ENCODE results near the gene KCNA2. TPM values are rescaled to one million over a fixed set of nuclear protein-coding genes. Genes with fewer than 3 reads are reported as not detected.

Gene KCNA2
- total and polyA plus RNA-seq, 5 donors from 2014 or later: 0.50 to 5.8 (median 0.64) TPM

DNA sequence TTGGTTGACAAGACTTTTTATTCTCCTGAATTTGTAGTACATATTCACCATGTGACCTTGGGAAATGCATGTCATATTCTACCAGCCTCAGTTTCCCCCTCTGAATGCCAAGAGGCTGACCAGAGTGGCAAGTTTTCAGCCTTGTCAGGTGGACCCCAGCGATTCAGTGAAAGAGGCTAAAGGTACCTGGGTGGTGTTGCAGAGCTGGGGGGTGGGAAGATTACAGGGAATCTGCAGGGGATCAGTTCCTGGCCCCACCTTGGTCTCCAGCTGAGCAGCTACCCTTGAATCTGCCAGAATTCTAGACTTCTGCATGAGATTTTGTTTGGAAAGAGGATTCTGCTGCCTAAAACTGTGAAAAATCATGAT is 27.9 kb upstream of the KCNA2 start:
- H3K36me3 ChIP-seq (ENCODE audit: control insufficient read depth, insufficient read depth, low read length): no peaks in the 10 kb centered on the region
- no peaks in the 10 kb centered on the region for H3K27me3 ChIP-seq (ENCODE audit: control insufficient read depth, insufficient read depth, low read length)
- H3K4me3 Mint-ChIP-seq: peak overlapping the region; percentile 5 to 68 (median 54)
- ATAC-seq (ENCODE audit: low read depth in 2 of 2): no peak
- no peaks in the 10 kb centered on the region for H3K36me3 Mint-ChIP-seq
- peak overlapping the region; percentile 17 for H3K4me3 ChIP-seq (ENCODE audit: low read depth, low read length)
- H3K4me1 Mint-ChIP-seq: peaks cover 10 to 66% (median 54%) of the 10 kb centered on the region in 4 donors
- H3K9me3 ChIP-seq (ENCODE audit: control insufficient read depth in 2 of 2, low read length in 2 of 2): no peaks in the 10 kb centered on the region
- DNase-seq: no peak
- peak overlapping the region; percentile 80 for H3K27ac ChIP-seq (ENCODE audit: insufficient read depth, low read length, poor library complexity, severe bottlenecking)
- no peaks in the 10 kb centered on the region for H3K9me3 Mint-ChIP-seq
- H3K27me3 Mint-ChIP-seq: no peaks in the 10 kb centered on the region
- H3K27ac Mint-ChIP-seq: peak overlapping the region in 2 of 3 donors; percentile 96 to 97
- H3K4me1 ChIP-seq (ENCODE audit: control insufficient read depth, insufficient read depth, low read length, poor library complexity, severe bottlenecking): peaks cover 96% of the 10 kb centered on the region

DNA sequence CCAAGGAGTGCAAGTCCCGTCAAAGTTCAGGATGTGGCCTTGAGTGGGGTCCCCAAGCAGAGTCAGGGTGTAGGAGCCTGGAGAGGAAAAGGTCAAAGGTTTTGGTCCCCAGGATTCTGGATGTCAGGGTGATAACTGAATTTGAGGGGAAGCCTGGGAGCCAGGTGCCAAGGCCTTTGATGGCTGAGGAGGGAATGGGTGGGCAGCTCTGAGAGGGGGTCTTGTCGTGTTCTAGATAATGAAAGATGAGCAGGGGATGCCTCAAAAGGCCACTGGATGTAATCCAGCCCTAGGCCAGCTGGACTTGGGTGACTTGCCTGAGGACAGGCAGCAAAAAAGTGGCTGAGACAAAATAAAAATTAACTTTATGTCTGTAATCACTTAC is 27.5 kb upstream of the KCNA2 start:
- H3K27me3 ChIP-seq (ENCODE audit: control insufficient read depth, insufficient read depth, low read length): no peaks in the 10 kb centered on the region
- no peak for ATAC-seq (ENCODE audit: low read depth in 2 of 2)
- Mint-ChIP-seq H3K9me3 (no peaks in the 10 kb centered on the region), H3K4me3 (peak overlapping the region in 2 of 4 donors; percentile 16 to 68), H3K4me1 (peaks cover 8 to 65% (median 51%) of the 10 kb centered on the region in 4 donors), H3K36me3 (no peaks in the 10 kb centered on the region), H3K27ac (peak overlapping the region in 1 of 3 donors; percentile 96), H3K27me3 (no peaks in the 10 kb centered on the region)
- H3K4me1 ChIP-seq (ENCODE audit: control insufficient read depth, insufficient read depth, low read length, poor library complexity, severe bottlenecking): peaks cover 95% of the 10 kb centered on the region
- no peak for DNase-seq
- H3K27ac ChIP-seq (ENCODE audit: insufficient read depth, low read length, poor library complexity, severe bottlenecking): peak overlapping the region; percentile 80
- no peaks in the 10 kb centered on the region for H3K9me3 ChIP-seq (ENCODE audit: control insufficient read depth in 2 of 2, low read length in 2 of 2)
- H3K4me3 ChIP-seq (ENCODE audit: low read depth, low read length): peak overlapping the region; percentile 46
- no peaks in the 10 kb centered on the region for H3K36me3 ChIP-seq (ENCODE audit: control insufficient read depth, insufficient read depth, low read length)

DNA sequence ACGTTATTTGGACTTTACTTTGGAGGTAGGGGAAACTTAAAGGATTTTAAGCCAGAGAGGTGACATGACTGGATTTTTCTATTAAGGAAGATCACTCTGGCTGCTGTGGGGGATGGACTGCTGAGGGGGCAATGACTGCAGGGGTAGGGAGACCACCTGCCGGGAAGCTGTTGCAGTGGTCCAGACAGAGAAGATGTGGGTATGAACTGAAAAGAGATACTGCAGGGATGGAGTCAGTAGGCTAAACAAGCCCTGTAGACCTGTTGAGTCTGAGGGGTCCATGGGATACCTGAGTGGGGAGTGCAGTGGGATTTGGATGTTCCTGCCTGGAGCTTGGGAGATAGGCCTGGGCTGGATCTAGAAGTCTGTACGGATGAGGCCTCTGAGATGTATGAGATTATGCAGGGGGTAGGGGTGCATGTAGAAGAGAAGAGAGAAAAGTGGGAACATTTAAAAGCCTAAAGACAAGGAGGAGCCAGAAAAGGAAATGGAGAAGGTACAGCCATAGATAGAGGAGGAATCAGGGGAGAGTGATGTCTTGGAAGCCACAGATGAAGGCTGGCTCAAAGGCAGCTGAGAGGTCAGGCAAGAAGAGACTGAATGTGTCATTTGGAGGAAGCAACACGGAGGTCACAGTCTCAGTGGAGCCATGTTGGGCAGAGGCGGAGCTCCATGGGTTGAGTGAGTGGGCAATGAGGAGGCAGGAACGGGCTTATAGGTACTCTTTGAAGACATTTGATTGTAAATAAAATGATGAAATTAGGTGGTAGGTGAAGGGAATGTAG is 25.9 kb upstream of the KCNA2 start:
- H3K4me1 Mint-ChIP-seq: peaks cover 6 to 65% (median 44%) of the 10 kb centered on the region in 4 donors
- DNase-seq: no peak

DNA sequence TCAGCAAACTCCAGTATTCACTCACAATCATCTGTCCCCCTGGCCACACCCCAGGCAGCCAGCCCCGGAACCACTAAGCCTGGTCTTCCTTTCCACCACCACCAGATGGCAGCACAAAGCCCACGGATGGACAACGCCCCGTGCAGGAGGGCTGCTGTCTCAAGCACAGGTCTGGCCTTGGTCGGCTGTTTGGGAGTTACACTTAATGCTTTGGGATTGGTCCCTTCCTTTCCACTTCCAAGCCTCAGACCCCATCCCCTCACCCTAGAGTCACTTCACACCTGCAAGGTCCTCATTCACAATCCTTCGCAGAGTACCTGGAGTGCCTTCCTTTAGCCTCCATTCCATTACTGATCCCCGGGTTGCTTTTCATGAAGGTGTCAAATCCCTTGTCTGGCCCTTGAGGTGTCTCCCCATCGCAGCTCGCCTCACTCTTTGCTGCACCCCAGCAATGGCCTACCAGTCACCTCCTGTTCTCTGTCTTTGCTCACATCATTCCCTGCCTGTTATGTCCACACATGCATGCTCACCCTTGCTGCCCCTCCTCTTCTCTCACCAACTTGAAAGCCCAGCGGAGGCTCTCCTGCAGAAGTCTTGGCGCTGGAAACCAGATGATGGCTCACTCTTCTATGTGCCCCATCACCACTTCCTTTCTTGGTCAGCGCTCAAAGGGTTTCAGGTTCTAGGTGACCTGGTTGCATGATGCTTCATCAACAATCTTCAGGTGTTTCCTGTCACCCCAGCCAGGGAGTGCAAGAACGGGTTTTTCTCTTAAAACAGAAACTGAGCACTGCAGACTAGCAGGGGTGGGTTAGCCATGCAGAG is 24.9 kb upstream of the KCNA2 start:
- DNase-seq (peak; percentile 75 to 96 (median 86)), ATAC-seq (ENCODE audit: low read depth in 2 of 2) (peak; percentile 79 to 85)
- peak overlapping the region; percentile 80 for H3K27ac ChIP-seq (ENCODE audit: insufficient read depth, low read length, poor library complexity, severe bottlenecking)
- peak overlapping the region; percentile 82 for H3K4me3 ChIP-seq (ENCODE audit: low read depth, low read length)
- no peaks in the 10 kb centered on the region for H3K27me3 ChIP-seq (ENCODE audit: control insufficient read depth, insufficient read depth, low read length)
- H3K9me3 ChIP-seq (ENCODE audit: control insufficient read depth in 2 of 2, low read length in 2 of 2): no peaks in the 10 kb centered on the region
- no peaks in the 10 kb centered on the region for H3K36me3 ChIP-seq (ENCODE audit: control insufficient read depth, insufficient read depth, low read length)
- Mint-ChIP-seq H3K27ac (no peak overlapping the region), H3K27me3 (no peaks in the 10 kb centered on the region), H3K4me3 (no peak overlapping the region), H3K4me1 (peaks cover 4 to 66% (median 42%) of the 10 kb centered on the region in 4 donors), H3K9me3 (no peaks in the 10 kb centered on the region), H3K36me3 (peaks cover 3% of the 10 kb centered on the region)
- H3K4me1 ChIP-seq (ENCODE audit: control insufficient read depth, insufficient read depth, low read length, poor library complexity, severe bottlenecking): peaks cover 75% of the 10 kb centered on the region

More for the DNA sequence above, 25.9 kb upstream of the KCNA2 start:
- H3K36me3 ChIP-seq (ENCODE audit: control insufficient read depth, insufficient read depth, low read length): no peaks in the 10 kb centered on the region
- H3K4me3 Mint-ChIP-seq: no peak overlapping the region
- H3K4me3 ChIP-seq (ENCODE audit: low read depth, low read length): peak overlapping the region; percentile 82
- no peaks in the 10 kb centered on the region for H3K9me3 Mint-ChIP-seq
- no peak overlapping the region for H3K27ac Mint-ChIP-seq
- no peaks in the 10 kb centered on the region for H3K9me3 ChIP-seq (ENCODE audit: control insufficient read depth in 2 of 2, low read length in 2 of 2)
- H3K27me3 ChIP-seq (ENCODE audit: control insufficient read depth, insufficient read depth, low read length): no peaks in the 10 kb centered on the region
- peaks cover 85% of the 10 kb centered on the region for H3K4me1 ChIP-seq (ENCODE audit: control insufficient read depth, insufficient read depth, low read length, poor library complexity, severe bottlenecking)
- H3K27me3 Mint-ChIP-seq: no peaks in the 10 kb centered on the region
- no peak for ATAC-seq (ENCODE audit: low read depth in 2 of 2)
- H3K27ac ChIP-seq (ENCODE audit: insufficient read depth, low read length, poor library complexity, severe bottlenecking): peak overlapping the region; percentile 80
- no peaks in the 10 kb centered on the region for H3K36me3 Mint-ChIP-seq

DNA sequence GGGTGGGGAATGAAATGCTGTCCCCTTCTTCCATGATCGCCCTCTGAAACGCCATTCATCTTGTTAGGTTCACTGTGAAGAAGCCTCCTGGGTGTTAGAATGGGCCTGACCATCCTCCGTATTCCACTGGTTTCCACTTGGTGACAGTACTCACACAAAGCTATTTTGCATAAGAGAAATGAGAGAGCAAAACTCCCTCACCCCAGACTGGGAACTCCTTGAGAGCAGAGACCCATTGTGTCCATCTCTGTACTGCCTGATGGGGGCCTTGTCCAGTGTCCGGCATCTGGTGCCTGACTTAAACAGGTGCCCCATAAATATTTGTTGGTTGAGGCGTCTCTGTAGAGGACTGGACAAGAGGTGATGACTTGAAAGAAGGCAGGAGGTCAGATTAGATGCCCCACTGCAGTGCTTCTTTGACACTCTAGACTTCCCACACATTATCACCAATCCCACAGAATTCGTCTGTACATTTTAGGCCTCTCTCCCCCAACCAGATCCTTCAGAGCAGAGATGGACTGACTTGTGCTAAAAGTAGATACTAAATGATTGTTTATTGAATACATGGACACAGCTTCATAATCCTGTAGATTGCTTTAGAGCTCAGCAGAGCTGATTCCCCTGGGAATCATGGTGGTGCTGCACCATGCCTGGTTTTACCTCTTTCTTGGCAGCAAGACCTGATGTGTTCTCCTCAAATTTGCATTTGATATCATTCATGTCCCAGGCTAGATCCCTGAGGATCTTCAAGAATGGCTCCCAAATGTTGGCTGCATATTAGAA is 22.4 kb upstream of the KCNA2 start:
- H3K4me3 Mint-ChIP-seq: no peak overlapping the region
- no peaks in the 10 kb centered on the region for H3K27me3 ChIP-seq (ENCODE audit: control insufficient read depth, insufficient read depth, low read length)
- ATAC-seq (ENCODE audit: low read depth in 2 of 2) (no peak), DNase-seq (no peak)
- H3K4me1 ChIP-seq (ENCODE audit: control insufficient read depth, insufficient read depth, low read length, poor library complexity, severe bottlenecking): peaks cover 50% of the 10 kb centered on the region
- H3K4me3 ChIP-seq (ENCODE audit: low read depth, low read length): no peak overlapping the region
- H3K27me3 Mint-ChIP-seq: no peaks in the 10 kb centered on the region
- peaks cover 12% of the 10 kb centered on the region for H3K36me3 Mint-ChIP-seq
- peak overlapping the region in 1 of 3 donors; percentile 28 for H3K27ac Mint-ChIP-seq
- no peak overlapping the region for H3K27ac ChIP-seq (ENCODE audit: insufficient read depth, low read length, poor library complexity, severe bottlenecking)
- peaks cover 0 to 3% (median 0%) of the 10 kb centered on the region in 7 donors for H3K9me3 Mint-ChIP-seq
- no peaks in the 10 kb centered on the region for H3K36me3 ChIP-seq (ENCODE audit: control insufficient read depth, insufficient read depth, low read length)
- peaks cover 9 to 44% (median 25%) of the 10 kb centered on the region in 4 donors for H3K4me1 Mint-ChIP-seq
- H3K9me3 ChIP-seq (ENCODE audit: control insufficient read depth in 2 of 2, low read length in 2 of 2): no peaks in the 10 kb centered on the region

DNA sequence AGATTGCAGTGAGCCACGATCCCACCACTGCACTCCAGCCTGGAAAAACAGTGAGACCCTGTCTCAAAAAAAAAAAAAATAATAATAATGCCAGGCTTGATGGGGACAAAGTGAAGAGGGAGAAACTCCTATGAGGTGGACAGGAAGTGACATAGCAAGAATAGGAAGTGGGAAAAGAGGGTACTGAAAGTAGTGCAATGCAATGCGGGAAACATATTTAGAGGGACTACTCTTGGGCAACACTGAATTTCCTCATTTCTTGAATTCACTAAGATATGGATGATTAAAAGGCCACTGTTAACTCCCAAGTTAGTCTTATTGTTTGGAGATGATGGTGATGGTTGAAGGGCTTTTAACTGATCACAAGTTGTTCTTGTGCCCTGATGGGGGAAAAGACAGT is 21.6 kb upstream of the KCNA2 start:
- peaks cover 13% of the 10 kb centered on the region for H3K36me3 Mint-ChIP-seq
- H3K4me1 Mint-ChIP-seq: peaks cover 9 to 36% (median 22%) of the 10 kb centered on the region in 4 donors
- Histone ChIP-seq H3K4me1 (ENCODE audit: control insufficient read depth, insufficient read depth, low read length, poor library complexity, severe bottlenecking) (peaks cover 42% of the 10 kb centered on the region), H3K4me3 (ENCODE audit: low read depth, low read length) (no peak overlapping the region), H3K27ac (ENCODE audit: insufficient read depth, low read length, poor library complexity, severe bottlenecking) (no peak overlapping the region), H3K9me3 (ENCODE audit: control insufficient read depth in 2 of 2, low read length in 2 of 2) (no peaks in the 10 kb centered on the region), H3K27me3 (ENCODE audit: control insufficient read depth, insufficient read depth, low read length) (no peaks in the 10 kb centered on the region), H3K36me3 (ENCODE audit: control insufficient read depth, insufficient read depth, low read length) (peaks cover 5% of the 10 kb centered on the region)
- peaks cover 0 to 4% (median 0%) of the 10 kb centered on the region in 7 donors for H3K9me3 Mint-ChIP-seq
- no peak for ATAC-seq (ENCODE audit: low read depth in 2 of 2)
- H3K27me3 Mint-ChIP-seq: no peaks in the 10 kb centered on the region
- no peak overlapping the region for H3K4me3 Mint-ChIP-seq
- no peak for DNase-seq
- no peak overlapping the region for H3K27ac Mint-ChIP-seq

DNA sequence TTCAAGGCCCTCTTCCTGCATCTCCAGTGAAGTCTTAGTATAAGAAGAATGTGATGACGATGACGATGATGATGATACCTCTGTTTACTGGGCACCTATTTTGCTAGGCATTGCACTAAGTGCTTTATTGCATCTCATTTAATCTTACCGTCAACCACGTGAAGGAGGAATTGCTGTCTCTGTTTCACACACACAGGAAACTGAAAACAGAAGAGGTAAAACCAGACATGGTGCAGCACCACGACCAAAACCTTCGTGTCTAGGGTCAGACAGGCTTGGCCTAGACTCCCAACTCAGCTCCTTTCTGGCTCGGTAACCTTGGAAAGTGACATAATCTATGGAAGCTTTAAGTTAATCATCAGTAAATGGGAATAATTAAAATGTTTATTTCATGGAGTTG is 20.7 kb upstream of the KCNA2 start:
- peak overlapping the region in 1 of 4 donors; percentile 27 for H3K4me3 Mint-ChIP-seq
- H3K27me3 Mint-ChIP-seq: no peaks in the 10 kb centered on the region
- H3K27me3 ChIP-seq (ENCODE audit: control insufficient read depth, insufficient read depth, low read length): no peaks in the 10 kb centered on the region
- no peak overlapping the region for H3K27ac ChIP-seq (ENCODE audit: insufficient read depth, low read length, poor library complexity, severe bottlenecking)
- peaks cover 13% of the 10 kb centered on the region for H3K36me3 Mint-ChIP-seq
- H3K4me1 ChIP-seq (ENCODE audit: control insufficient read depth, insufficient read depth, low read length, poor library complexity, severe bottlenecking): peaks cover 34% of the 10 kb centered on the region
- no peak overlapping the region for H3K4me3 ChIP-seq (ENCODE audit: low read depth, low read length)
- DNase-seq (peak in 1 of 3 donors; percentile 48), ATAC-seq (ENCODE audit: low read depth in 2 of 2) (no peak)
- peaks cover 0 to 4% (median 0%) of the 10 kb centered on the region in 7 donors for H3K9me3 Mint-ChIP-seq
- H3K27ac Mint-ChIP-seq: peak overlapping the region in 1 of 3 donors; percentile 11
- no peaks in the 10 kb centered on the region for H3K9me3 ChIP-seq (ENCODE audit: control insufficient read depth in 2 of 2, low read length in 2 of 2)
- H3K4me1 Mint-ChIP-seq: peaks cover 9 to 36% (median 22%) of the 10 kb centered on the region in 4 donors
- H3K36me3 ChIP-seq (ENCODE audit: control insufficient read depth, insufficient read depth, low read length): peaks cover 5% of the 10 kb centered on the region

Measured in CD4-positive, CD25-positive, alpha-beta regulatory T cell (primary cell).